ENCODE measurements around the gene CBX7.

The CBX7 gene

DNA sequence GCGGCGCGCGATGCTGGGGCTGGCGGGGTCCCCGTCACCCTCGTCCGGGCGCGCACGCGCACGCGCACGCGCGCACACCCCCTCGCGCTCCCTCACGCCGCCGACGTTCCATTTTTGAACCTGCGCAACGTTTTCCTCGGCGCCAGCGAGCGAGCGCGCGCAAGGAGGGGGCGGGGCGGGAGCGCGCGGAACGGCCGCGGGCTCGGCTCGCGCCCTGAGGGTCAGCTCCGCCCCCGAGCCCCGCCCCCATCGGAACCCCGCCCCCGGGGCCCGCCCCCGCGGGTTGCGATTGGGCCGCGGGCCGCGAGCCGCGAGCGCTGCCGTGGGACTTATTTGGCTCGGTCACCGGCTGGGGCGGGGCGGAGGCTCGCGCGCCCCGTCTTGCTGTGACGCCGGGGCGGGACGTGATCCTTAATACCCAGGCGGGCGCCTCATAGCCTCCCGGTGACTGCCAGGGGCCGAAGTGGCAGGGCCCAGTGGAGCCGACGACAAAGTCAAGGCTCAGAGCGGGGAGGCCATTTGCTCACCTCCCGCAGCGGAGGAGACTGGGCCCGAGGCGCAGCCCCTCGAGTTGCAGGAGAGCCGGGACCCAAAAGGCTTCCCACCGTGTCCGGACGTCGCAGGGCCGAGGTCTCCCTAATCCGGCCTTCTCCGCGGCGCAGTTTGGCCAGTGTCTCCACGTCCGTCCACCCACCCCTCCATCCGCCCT is at the start of gene CBX7:
TSS of gene CBX7 (minus strand) at position 170 of the 709 bp plus-strand sequence. CDS start 236 bp downstream, outside the sequence.
- DNase-seq (ENCODE audit: low spot score) = peak; percentile 91

GRCh38 chr22:39197578-39197977 is 45.1 kb upstream of the CBX7 start:
- DNase-seq (ENCODE audit: low spot score) = no peak

DNA sequence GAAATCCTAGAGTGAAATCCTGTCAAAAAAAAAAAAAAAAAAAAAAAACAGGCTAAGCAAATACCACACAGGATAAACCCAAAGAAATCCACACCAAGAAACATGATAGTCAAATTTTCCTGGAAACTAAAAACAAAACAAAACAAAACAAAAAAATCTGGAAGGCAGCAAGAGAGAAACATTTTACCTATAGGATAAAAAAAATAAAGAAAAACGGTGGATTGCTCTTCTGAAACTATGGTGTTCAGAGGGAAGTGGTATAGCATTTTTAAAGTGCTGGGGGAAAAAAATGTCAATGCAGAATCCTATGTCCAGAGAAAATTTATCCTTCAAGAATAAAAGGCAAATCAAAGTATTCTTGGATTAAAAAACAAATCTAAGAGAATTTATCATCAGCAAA is 41.6 kb upstream of the CBX7 start:
- no peak for DNase-seq (ENCODE audit: low spot score)

GRCh38 chr22:39188809-39189208 is 36.3 kb upstream of the CBX7 start:
- DNase-seq (ENCODE audit: low spot score) = no peak

- DNase-seq (ENCODE audit: low spot score) = no peak
Measured at GRCh38 chr22:39185601-39186012, 33.1 kb upstream of the CBX7 start.

GRCh38 chr22:39184586-39185577 is 32.4 kb upstream of the CBX7 start:
- DNase-seq (ENCODE audit: low spot score) = no peak

DNA sequence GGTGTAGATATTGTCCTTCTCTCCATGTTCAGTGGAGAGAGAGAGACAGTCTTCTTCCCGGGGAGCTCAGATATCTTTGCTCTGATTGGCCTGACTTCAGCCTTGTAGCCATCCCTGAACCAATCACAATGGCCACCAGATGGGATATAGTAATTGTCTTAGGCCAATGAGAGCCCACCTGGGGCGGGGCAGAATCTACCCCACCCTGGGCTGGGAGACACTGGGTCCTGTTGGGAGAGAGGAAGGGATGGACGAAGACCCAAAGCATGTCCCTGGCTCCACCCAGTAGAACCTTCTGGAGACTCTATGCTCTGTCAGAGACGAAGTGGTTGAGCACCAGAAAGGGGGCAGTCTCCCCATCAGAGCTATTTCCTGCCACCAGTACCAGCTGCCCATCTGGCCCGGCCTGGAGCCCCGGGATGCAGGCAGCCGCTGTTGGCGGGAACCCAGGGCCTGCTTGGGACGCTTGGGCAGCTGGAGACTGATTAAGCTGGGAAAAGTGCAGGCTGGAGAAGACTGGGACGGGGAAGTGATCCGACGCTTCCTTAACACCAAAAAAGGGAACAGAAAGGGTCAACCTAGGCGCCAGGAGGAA is 31.6 kb upstream of the CBX7 start:
- DNase-seq (ENCODE audit: low spot score) = no peak

GRCh38 chr22:39182478-39183030 is 30.1 kb upstream of the CBX7 start:
- no peak for DNase-seq (ENCODE audit: low spot score)

DNA sequence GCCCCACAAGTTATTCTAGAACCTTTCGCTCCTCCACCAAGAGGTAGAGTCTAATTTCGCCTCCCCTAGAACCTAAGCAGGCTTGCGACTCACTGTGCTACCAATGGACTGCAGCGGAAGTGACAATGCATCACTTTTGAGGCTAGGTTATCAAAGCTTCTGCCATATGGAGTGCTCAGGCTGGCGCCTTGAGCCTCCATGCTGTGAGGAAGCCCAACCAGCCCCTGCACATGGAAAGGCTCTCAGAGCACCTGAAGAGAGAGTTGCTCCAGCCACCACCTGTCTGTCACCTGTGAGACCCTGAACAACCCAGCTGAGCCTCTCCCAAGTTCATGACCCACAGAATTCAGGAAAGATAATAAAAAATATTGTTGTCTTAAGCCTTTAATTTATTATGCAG is 29.3 kb upstream of the CBX7 start:
- DNase-seq (ENCODE audit: low spot score) = no peak

DNA sequence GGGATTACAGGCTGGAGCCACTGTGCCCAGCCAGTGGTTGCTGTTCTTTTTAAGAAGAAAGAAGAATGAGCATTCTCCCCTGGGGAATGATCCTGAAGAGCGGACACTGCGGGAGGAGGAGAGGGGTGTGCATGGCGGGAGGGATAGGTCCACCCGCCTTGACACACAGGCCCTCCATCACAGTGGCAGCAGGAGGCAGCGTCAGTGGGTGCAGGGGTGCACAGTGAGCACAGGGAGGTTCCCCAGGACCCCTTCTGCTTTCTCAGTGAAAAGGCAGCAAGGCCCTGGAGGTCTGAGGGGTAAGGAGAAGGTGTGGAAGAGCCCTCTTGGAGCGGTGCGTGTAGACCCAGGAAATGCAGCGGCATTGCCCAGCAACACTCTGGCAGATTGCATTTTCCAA is 28.9 kb upstream of the CBX7 start:
- DNase-seq (ENCODE audit: low spot score) = no peak

DNA sequence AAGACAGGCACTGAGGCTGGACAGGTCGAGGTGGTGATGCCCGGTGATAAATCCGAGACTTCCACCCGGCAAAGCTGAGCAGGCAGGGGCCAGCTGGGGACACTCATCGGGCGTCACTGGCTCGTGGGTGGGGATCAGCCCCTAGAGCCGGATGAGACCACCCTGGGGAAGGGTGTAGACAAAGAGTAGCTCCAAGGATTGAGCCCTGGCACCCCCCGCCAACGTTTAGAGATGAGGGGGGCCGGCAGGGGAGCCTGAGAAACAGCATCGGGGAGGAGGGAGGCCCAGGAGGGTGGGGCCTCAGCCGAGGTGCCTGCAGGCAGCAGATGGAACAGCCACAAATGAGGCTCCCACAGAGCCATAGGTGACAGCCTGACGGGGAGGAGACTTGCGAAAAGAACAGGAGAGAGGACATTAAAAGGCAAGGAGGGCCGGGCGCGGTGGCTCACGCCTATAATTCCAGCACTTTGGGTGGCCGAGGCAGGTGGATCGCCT is 27.4 kb upstream of the CBX7 start:
- no peak for DNase-seq (ENCODE audit: low spot score)

GRCh38 chr22:39179401-39179827 is 26.9 kb upstream of the CBX7 start:
- no peak for DNase-seq (ENCODE audit: low spot score)

- DNase-seq (ENCODE audit: low spot score) = no peak
Measured at GRCh38 chr22:39178206-39179111, 26.0 kb upstream of the CBX7 start.

DNA sequence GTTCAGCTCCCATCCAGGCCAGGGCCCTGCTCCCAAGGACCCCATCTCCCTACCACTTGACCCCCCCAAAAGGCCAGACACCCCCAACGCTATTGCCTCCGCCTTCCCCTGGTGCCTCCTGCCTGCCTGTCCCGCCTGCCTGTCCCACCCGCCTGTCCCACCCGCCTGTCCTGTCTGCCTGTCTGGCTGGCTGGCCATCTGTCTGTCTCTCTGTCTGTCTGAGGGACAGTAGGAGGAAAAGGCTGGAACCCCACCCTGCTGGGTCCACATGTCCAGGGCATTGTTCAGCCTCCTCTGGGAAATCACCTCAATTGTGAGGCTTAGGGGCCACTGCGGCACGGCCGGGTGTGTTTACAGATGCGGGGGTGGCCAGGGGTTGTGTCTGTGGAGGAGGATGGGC is 25.3 kb upstream of the CBX7 start:
- no peak for DNase-seq (ENCODE audit: low spot score)

DNA sequence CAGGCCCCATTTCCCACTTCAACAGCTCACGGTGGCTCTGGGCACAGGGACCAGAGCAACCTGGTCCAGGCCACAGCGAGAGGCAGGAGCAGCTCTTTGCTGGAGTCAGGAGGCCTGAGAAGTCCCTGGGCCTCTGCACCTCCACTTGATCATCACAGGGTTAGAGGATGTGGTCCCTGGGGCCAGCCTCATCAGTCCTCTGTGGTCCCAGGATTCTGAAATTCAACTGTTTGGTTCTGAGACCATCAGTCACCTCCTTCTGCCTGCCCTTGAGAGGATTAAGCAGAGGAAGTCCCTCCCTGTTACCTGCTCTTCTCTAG is 24.9 kb upstream of the CBX7 start:
- DNase-seq (ENCODE audit: low spot score) = no peak

DNA sequence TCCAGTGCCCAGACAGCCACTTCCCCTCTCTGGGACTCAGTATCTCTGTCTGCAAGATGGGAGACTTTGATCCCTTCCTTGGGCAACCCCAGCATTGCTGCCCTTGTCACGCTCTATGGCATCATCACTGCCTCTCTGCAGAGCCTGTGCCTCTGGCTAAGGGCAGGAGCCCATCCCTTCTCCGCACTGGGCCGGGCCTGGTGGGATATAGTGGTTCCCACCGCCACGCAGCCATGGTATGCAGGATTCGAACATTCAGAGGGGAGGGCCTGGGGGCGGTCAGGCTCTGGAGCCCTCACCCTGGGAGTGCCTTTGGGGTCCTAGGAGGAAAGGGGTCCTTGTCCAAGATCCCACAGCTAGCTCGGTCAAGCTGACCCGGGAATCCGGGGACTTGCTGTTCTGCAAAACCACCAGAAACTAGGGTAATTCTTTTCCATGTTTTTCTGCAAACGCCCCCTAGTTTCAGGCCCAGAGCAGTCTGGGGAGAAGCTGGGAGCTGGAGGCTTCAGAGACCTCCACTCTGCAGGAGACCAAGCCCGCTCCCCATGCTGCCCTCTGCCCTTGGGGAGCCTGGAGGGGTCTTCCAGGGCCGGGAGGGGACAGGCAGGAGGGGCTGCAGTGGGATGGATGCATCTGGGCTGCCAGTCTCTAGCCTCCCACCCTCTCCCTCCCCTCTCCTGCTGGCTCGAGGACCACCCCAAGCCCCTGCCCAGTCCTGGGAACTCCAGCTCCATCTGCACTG is 24.4 kb upstream of the CBX7 start:
- DNase-seq (ENCODE audit: low spot score) = no peak

DNA sequence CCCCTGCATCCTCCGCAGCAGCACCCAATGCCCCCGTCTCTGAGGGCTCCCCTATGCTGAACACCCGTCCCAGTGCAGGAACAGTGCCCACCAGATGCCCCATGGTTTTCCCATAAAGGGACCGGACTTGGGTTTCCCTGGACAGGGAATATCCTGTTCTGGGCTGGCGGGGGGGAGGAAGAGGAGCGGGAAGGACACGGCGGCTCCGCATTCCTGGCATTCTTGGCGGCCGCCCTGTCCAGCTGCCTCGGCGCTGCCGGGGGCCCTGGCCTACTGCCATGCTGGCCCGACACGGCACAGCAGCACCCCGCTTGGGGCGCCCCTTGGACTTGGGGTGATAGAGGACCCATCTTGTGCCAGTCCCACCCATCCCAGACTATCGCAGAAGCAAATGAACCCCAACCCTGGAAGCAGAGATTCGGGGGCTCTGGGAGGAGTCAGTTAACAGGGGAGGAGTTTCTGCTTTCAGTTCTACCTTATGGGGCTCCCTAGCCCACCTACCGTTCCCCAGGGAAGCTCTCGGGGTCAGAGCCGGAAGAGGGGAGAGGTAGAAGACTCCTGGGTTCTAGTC is 23.7 kb upstream of the CBX7 start:
- peak; percentile 59 for DNase-seq (ENCODE audit: low spot score)

DNA sequence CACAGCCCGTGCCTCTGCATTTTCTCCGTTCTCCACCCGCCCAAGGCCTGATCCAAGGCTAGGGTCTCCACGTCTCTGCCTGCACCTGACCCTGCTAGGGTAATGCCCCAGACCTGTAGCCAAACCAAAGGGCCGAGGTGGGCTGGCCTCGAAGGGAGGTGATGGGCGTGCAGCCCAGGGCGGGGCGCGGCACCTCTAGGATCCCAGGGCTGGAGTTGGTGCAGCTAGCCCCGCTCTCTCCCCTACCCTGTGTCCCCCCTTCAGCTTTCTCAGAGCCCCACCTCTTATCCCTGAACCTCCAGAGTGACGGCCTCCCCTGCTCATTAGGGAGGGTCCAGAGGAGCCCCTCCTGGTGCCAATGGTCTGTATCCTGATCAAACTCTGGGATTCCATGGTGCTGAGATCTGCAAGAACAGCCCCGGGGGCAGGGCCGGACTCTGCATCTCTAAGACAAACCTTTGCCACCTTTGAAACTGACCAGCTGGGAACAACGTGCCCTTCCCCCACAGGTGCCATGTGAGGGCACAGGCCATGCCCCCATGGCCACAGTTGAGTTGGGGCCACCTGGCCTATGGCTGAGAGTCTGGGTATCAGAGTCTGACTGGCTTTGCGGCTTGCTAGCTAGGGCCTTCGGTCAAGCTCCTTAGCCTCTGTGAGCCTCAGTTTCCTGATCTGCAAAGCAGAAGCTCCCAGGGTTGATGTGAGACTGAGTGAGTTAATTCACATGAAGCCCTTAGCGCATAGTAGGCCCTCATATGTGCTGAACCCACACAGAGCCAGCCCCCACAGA is 23.1 kb upstream of the CBX7 start:
- no peak for DNase-seq (ENCODE audit: low spot score)
